A549 (cell line): ENCODE results near the gene RAP2A. TPM values are rescaled to one million over a fixed set of nuclear protein-coding genes. Genes with fewer than 3 reads are reported as not detected.

ENCODE experiments used
- ATAC-seq, 2 experiments: fragments of 200-7000 bp in 1 of 2; fragments of >200 bp in 1 of 2; cut with Nextera tagmentation in 1 of 2; cut with Tn5 transposase in 1 of 2; 3 replicates each; pipeline versions ENCODE4 v1.8.0 to v1.9.1; 2018 to 2020; ENCODE audit warnings: mild to moderate bottlenecking in 1 of 2, moderate library complexity in 1 of 2
- CTCF ChIA-PET: fragments of 300-600 bp; sonication (Branson Sonifier 250); formaldehyde crosslinking; extraction: SDS; loops from one replicate; lab custom pipeline; 2021; ENCODE audit warnings: antibody characterized with exemption, inconsistent platforms; lab: Yijun Ruan, JAX
- POLR2A ChIA-PET: fragments of 350-600 bp; formaldehyde crosslinking; extraction: SDS; loops from one replicate; lab custom pipeline; 2021; ENCODE audit warnings: antibody characterized with exemption, inconsistent platforms; lab: Yijun Ruan, JAX
- DNase-seq, 2 experiments: peaks; one replicate each; pipeline versions ENCODE4 v3.0.0 to v3.0.0-alpha.2; 2011 to 2016; ENCODE audit warnings: low read depth in 1 of 2, low spot score in 1 of 2
- FAIRE-seq: peaks from 2 replicates; lab custom pipeline; 2011; peaks lifted over from hg19 to GRCh38; lab: Jason Lieb, UNC
- H3K27ac ChIP-seq, 2 experiments: fragments of >200 bp; sonication (Bioruptor Twin); formaldehyde crosslinking; 3 replicates each; pipeline ENCODE4 v1.5.1; 2016 to 2017
- H3K4me1 ChIP-seq: fragments of >200 bp; sonication (Bioruptor Twin); formaldehyde crosslinking; 3 replicates; pipeline ENCODE4 v1.6.1; 2016
- H3K4me2 ChIP-seq: fragments of >200 bp; sonication (Bioruptor Twin); formaldehyde crosslinking; 3 replicates; pipeline ENCODE4 v1.6.1; 2016
- H3K4me3 ChIP-seq: fragments of >200 bp; sonication (Bioruptor Twin); formaldehyde crosslinking; 3 replicates; pipeline ENCODE4 v1.5.1; 2016
- H3K9me3 ChIP-seq: fragments of >200 bp; sonication (Bioruptor Twin); formaldehyde crosslinking; 3 replicates; pipeline ENCODE4 v1.6.1; 2016
- ATOH8 ChIP-seq: fragments of 250-450 bp; sonication (Bioruptor Pico); IDR thresholded peaks from 2 replicates; pipeline ENCODE4 v1.5.0; 2020; ENCODE audit warnings: low read depth, mild to moderate bottlenecking, moderate library complexity
- BCL3 ChIP-seq: fragments of >200 bp; sonication (Bioruptor Twin); formaldehyde crosslinking; IDR thresholded peaks from 3 replicates; pipeline ENCODE4 v1.6.1; 2016
- BHLHE40 ChIP-seq: IDR thresholded peaks from 2 replicates; pipeline ENCODE4 v1.6.1; 2012; ENCODE audit warnings: low read depth, low read length, inconsistent platforms
- CEBPB ChIP-seq, 2 experiments: fragments of >200 bp in 1 of 2; sonication (Bioruptor Twin) in 1 of 2; formaldehyde crosslinking in 1 of 2; IDR thresholded peaks; 2 replicates each; pipeline ENCODE4 v1.6.1; 2012 to 2016
- CTCF ChIP-seq: fragments of >200 bp; sonication (Bioruptor Twin); formaldehyde crosslinking; IDR thresholded peaks from 3 replicates; pipeline ENCODE4 v1.5.1; 2016
- ESRRA ChIP-seq: fragments of 150-350 bp; IDR thresholded peaks from 2 replicates; pipeline ENCODE4 v1.6.1; 2014; ENCODE audit warnings: mild to moderate bottlenecking, low read length, borderline replicate concordance
- FOSB ChIP-seq: fragments of 250-450 bp; sonication (Bioruptor Pico); IDR thresholded peaks from 2 replicates; pipeline ENCODE4 v1.5.0; 2020; ENCODE audit warnings: mild to moderate bottlenecking, moderate library complexity
- FOSL2 ChIP-seq, 2 experiments: fragments of 450-650 bp in 1 of 2; fragments of >200 bp in 1 of 2; sonication (Bioruptor Twin) in 1 of 2; formaldehyde crosslinking; IDR thresholded peaks; 2 replicates each; pipeline versions ENCODE4 v1.5.0 to v1.6.1; 2016 to 2020; ENCODE audit warnings: mild to moderate bottlenecking in 1 of 2, moderate library complexity in 1 of 2
- FOXS1 ChIP-seq: fragments of 250-450 bp; sonication (Bioruptor Pico); IDR thresholded peaks from 2 replicates; pipeline ENCODE4 v1.5.0; 2020; ENCODE audit warnings: mild to moderate bottlenecking, moderate library complexity
- GATA3 ChIP-seq: IDR thresholded peaks from 2 replicates; pipeline ENCODE4 v1.6.1; 2012; ENCODE audit warnings: borderline replicate concordance
- HES2 ChIP-seq: fragments of >200 bp; sonication (Bioruptor Twin); formaldehyde crosslinking; IDR thresholded peaks from 2 replicates; pipeline ENCODE4 v1.6.1; 2016
- HMGXB4 ChIP-seq: fragments of 250-450 bp; sonication (Bioruptor Pico); IDR thresholded peaks from 2 replicates; pipeline ENCODE4 v1.5.0; 2021; ENCODE audit warnings: mild to moderate bottlenecking, moderate library complexity, borderline replicate concordance
- HOXA7 ChIP-seq: fragments of 250-450 bp; sonication (Bioruptor Pico); IDR thresholded peaks from 2 replicates; pipeline ENCODE4 v1.5.0; 2020; ENCODE audit warnings: mild to moderate bottlenecking, moderate library complexity
- HOXB13 ChIP-seq: fragments of 250-450 bp; sonication (Bioruptor Pico); IDR thresholded peaks from 2 replicates; pipeline ENCODE4 v1.5.0; 2020; ENCODE audit warnings: low read depth, mild to moderate bottlenecking, moderate library complexity
- JUN ChIP-seq, 2 experiments: fragments of >200 bp; sonication (Bioruptor Twin); formaldehyde crosslinking; IDR thresholded peaks; 2 replicates in 1 of 2; 3 replicates in 1 of 2; pipeline ENCODE4 v1.6.1; 2016 to 2017
- JUNB ChIP-seq: fragments of >200 bp; sonication (Bioruptor Twin); formaldehyde crosslinking; IDR thresholded peaks from 2 replicates; pipeline ENCODE4 v1.6.1; 2016
- KDM1A ChIP-seq: fragments of 200-600 bp; sonication (generic); IDR thresholded peaks from 2 replicates; pipeline ENCODE4 v1.6.1; 2016; ENCODE audit warnings: low read depth, mild to moderate bottlenecking
- KDM5A ChIP-seq: fragments of 200-600 bp; sonication (generic); IDR thresholded peaks from 2 replicates; pipeline ENCODE4 v1.6.1; 2016; ENCODE audit warnings: antibody characterized with exemption, mild to moderate bottlenecking
- MYC ChIP-seq: IDR thresholded peaks from 2 replicates; pipeline ENCODE4 v1.6.1; 2012; ENCODE audit warnings: mild to moderate bottlenecking, inconsistent platforms, low read length, improper control_type of control experiment, borderline replicate concordance
- NFE2L2 ChIP-seq: fragments of 150-350 bp; conservative IDR thresholded peaks from 2 replicates; pipeline ENCODE4 v1.6.1; 2014; ENCODE audit warnings: low read length
- NPAS2 ChIP-seq: fragments of 250-450 bp; sonication (Bioruptor Pico); IDR thresholded peaks from 2 replicates; pipeline ENCODE4 v1.8.0; 2022; ENCODE audit warnings: mild to moderate bottlenecking, moderate library complexity, borderline replicate concordance
- NR3C1 ChIP-seq: fragments of >200 bp; sonication (Bioruptor Twin); formaldehyde crosslinking; IDR thresholded peaks from 3 replicates; pipeline ENCODE4 v1.6.1; 2017
- RAD21 ChIP-seq, 2 experiments: fragments of >200 bp in 1 of 2; sonication (Bioruptor Twin) in 1 of 2; formaldehyde crosslinking in 1 of 2; IDR thresholded peaks in 1 of 2; conservative IDR thresholded peaks in 1 of 2; 2 replicates in 1 of 2; 3 replicates in 1 of 2; pipeline ENCODE4 v1.6.1; 2012 to 2018; ENCODE audit warnings: inconsistent platforms in 1 of 2
- RCOR1 ChIP-seq: fragments of 150-350 bp; IDR thresholded peaks from 2 replicates; pipeline ENCODE4 v1.6.1; 2014; ENCODE audit warnings: antibody characterized with exemption, low read length, low read depth
- SMC3 ChIP-seq: fragments of >200 bp; sonication (Bioruptor Twin); formaldehyde crosslinking; IDR thresholded peaks from 3 replicates; pipeline ENCODE4 v1.6.1; 2018; ENCODE audit warnings: inconsistent platforms
- TFCP2L1 ChIP-seq: fragments of 250-450 bp; sonication (Bioruptor Pico); IDR thresholded peaks from 2 replicates; pipeline ENCODE4 v1.5.0; 2021; ENCODE audit warnings: mild to moderate bottlenecking
- TP53 ChIP-seq: fragments of 250-450 bp; sonication (Bioruptor Pico); IDR thresholded peaks from 2 replicates; pipeline ENCODE4 v1.5.0; 2021; ENCODE audit warnings: mild to moderate bottlenecking, moderate library complexity
- ZFP36 ChIP-seq: fragments of 450-650 bp; IDR thresholded peaks from 2 replicates; pipeline ENCODE4 v1.6.1; 2014; ENCODE audit warnings: borderline replicate concordance; ENCODE audit not compliant: partially characterized antibody
- ZNF302 ChIP-seq: fragments of 250-450 bp; sonication (Bioruptor Pico); IDR thresholded peaks from 2 replicates; pipeline ENCODE4 v1.9.0; 2021; ENCODE audit warnings: inconsistent platforms, mild to moderate bottlenecking, moderate library complexity
- WGBS: methylation state at CpG from one replicate; pipeline ENCODE4 v1.1.6; 2017; ENCODE audit errors: missing lambda C conversion rate; 5-methylcytosine and 5-hydroxymethylcytosine counted together
- polyA plus RNA-seq, 4 experiments: library from polyadenylated mRNA; depleted of rRNA in 3 of 4; stranded (reverse); fragments of >200 nt; fragmentation: RNase III in 1 of 4; extraction: RNeasy Plus Mini Kit Qiagen cat#74134 plus additional on column Dnase treatment in 1 of 4; gene quantifications; 2 replicates in 3 of 4; 3 replicates in 1 of 4; pipeline ENCODE4 v1.2.3, GENCODE V29; 2011 to 2017

RAP2A gene
- polyA plus RNA-seq, 2 of the 4 experiments (the other 2 are of a cell fraction) = 8.7 to 10.9 TPM

GRCh38 chr13:97497400-97497799 is 63.4 kb downstream of the RAP2A start (continued):
- TF ChIP-seq FOSB (no peak), ZFP36 (no peak), TP53 (no peak), MYC (no peak), FOXS1 (CRISPR knock-in tag) (no peak)

- H3K27ac ChIP-seq = no peak overlapping the region
- DNase-seq (no peak), ATAC-seq (no peak), FAIRE-seq (no peak)
- no peaks in the 10 kb centered on the region for H3K4me1 ChIP-seq
- no peaks in the 10 kb centered on the region for H3K9me3 ChIP-seq
- 9% methylated on average over 1 of the region's 1 CpG for WGBS
- ChIA-PET CTCF (no interaction called here), POLR2A (no interaction called here)
- no peak for TF ChIP-seq TP53
- no peak for TF ChIP-seq ZNF302 (CRISPR knock-in tag)
- no peak for TF ChIP-seq CEBPB (IDR thresholded peaks at IDR 0.05)
- TF ChIP-seq FOSL2 (IDR thresholded peaks at IDR 0.05) = no peak
- TF ChIP-seq FOSL2 (CRISPR knock-in tag; IDR thresholded peaks at IDR 0.05) = no peak
- TF ChIP-seq NPAS2 = no peak
- no peak for TF ChIP-seq HOXB13 (CRISPR knock-in tag)
- no peak for TF ChIP-seq NFE2L2
- TF ChIP-seq ESRRA = no peak
- TF ChIP-seq ATOH8 (CRISPR knock-in tag) = no peak
- TF ChIP-seq TFCP2L1 (CRISPR knock-in tag) = no peak
- no peak for TF ChIP-seq HMGXB4
- TF ChIP-seq HES2 = no peak
- no peak overlapping the region for H3K4me3 ChIP-seq
- H3K4me2 ChIP-seq = no peak overlapping the region
Measured at GRCh38 chr13:97498419-97498818, 64.5 kb downstream of the RAP2A start.

GRCh38 chr13:97499181-97499580 is 65.2 kb downstream of the RAP2A start:
- H3K4me1 ChIP-seq = no peaks in the 10 kb centered on the region
- FAIRE-seq (no peak), DNase-seq (no peak), ATAC-seq (no peak)
- no peak overlapping the region for H3K4me2 ChIP-seq
- 59% methylated on average over 4 of the region's 4 CpGs for WGBS
- no peak overlapping the region for H3K27ac ChIP-seq
- POLR2A ChIA-PET = no interaction called here
- no peaks in the 10 kb centered on the region for H3K9me3 ChIP-seq
- H3K4me3 ChIP-seq = no peak overlapping the region
- CTCF ChIA-PET = no interaction called here
- no peak for TF ChIP-seq TP53
- no peak for TF ChIP-seq HES2
- no peak for TF ChIP-seq SMC3
- TF ChIP-seq HOXB13 (CRISPR knock-in tag) = no peak
- no peak for TF ChIP-seq GATA3
- TF ChIP-seq BHLHE40 = no peak
- no peak for TF ChIP-seq HOXA7 (CRISPR knock-in tag)
- TF ChIP-seq CEBPB (IDR thresholded peaks at IDR 0.05) = no peak
- TF ChIP-seq FOSL2 (IDR thresholded peaks at IDR 0.05) = no peak
- no peak for TF ChIP-seq FOSL2 (CRISPR knock-in tag; IDR thresholded peaks at IDR 0.05)
- TF ChIP-seq JUNB = no peak
- no peak for TF ChIP-seq CTCF
- TF ChIP-seq BCL3 = no peak
- no peak for TF ChIP-seq RAD21 (conservative IDR thresholded peaks at IDR 0.05 in 1 of 2, IDR thresholded peaks at IDR 0.05 in 1 of 2)
- no peak for TF ChIP-seq RCOR1
- no peak for TF ChIP-seq KDM1A
- no peak for TF ChIP-seq JUN (IDR thresholded peaks at IDR 0.05)
- no peak for TF ChIP-seq KDM5A
- no peak for TF ChIP-seq NR3C1
